ENCODE measurements around the gene CYB561.

The CYB561 gene

DNA sequence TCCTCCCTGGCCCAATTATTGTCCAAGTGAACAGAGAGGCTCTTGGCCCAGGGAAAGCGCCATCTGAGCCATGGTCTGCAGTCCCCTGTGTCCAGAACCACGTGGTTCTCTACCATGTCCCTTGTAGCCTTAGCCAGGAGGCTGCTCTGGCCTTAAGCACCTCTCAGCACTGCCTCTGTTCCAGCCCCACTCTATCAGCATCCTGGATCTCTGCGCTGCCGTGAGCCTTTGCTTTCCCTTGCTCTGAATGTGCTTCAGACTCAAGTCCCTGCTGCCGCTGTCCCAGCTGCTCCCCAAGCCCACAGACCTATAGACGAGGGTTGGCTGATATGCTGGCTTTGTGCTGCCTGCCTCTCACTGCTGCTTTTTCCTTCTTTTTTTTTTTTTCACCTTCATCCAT is 33.9 kb downstream of the CYB561 start:
- DNase-seq (ENCODE audit: low spot score), result no peak

GRCh38 chr17:63407741-63408330 is 38.3 kb downstream of the CYB561 start:
- no peak for DNase-seq (ENCODE audit: low spot score)

DNA sequence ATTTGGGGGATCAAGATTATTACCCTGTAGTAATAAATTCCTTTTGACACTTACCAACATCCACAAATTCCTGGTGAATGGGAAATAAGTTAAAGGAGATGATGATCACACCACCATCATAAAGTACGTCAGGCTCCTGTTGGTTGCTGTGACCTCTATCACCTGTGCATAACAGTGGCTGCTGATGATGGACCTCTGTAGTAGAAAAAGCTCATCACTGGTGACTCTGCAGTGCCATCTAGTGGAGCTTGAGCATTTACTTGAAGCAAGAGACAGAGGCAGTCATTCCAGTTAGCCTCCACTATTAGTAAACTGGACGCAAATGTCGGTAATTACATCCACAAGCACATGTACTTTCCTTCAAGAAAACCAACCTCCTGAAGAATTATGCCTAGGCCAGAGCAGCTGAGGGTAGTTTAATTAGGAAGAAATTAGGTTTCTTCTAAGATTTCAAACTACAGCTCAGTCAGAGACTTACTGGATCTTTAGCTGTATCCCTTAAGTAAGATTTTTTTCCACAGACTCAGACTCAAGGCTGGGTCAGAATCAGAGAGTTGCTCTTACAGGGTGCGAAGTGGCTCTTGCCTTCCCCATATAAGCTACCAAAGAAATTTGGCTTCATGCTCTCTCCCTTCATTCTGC is 39.3 kb downstream of the CYB561 start:
- DNase-seq (ENCODE audit: low spot score), result peak; percentile 78

- no peak for DNase-seq (ENCODE audit: low spot score)
Measured at GRCh38 chr17:63405741-63406261, 40.3 kb downstream of the CYB561 start.

DNA sequence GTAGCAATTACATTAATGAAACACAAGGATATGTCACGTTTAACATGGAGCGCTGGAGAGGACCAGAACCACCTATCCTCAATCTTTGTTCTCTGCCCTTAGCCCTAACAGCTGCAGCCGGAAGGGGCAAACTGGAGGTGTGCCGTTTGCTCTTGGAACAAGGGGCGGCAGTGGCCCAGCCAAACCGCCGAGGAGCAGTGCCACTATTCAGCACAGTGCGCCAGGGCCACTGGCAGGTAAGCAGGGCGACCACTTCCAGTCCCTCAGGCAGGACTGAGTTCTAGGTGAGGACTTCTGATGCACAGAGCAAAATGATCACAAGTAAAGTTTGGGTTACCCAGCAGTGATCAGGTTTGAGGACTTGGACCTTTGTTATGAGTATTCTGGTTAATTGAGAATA is 41.1 kb downstream of the CYB561 start:
- DNase-seq (ENCODE audit: low spot score), result no peak

- no peak for DNase-seq (ENCODE audit: low spot score)
Measured at GRCh38 chr17:63402431-63403212, 43.5 kb downstream of the CYB561 start.

- no peak for DNase-seq (ENCODE audit: low spot score)
Measured at GRCh38 chr17:63399856-63400255, 46.2 kb downstream of the CYB561 start.

DNA sequence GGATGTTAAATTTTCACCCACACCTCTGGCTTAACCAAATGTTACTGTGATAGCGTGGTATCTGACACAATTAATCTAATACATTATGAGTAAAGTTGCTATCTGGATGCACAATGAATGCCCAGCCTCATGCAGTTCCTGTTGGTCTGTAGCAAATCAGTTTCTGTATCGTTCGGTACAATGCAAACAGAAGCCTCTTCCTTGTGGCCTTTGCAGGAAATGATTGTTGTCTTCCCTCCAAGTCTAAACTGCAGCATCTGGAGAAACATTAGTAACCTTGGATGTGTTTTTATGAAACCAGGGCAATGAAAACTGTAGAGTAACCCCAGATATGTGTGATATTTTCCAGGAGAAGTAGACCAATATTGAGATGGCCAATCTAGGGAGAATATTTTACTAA is 46.8 kb downstream of the CYB561 start:
- DNase-seq (ENCODE audit: low spot score), result no peak

- no peak for DNase-seq (ENCODE audit: low spot score)
Measured at GRCh38 chr17:63398680-63399079, 47.4 kb downstream of the CYB561 start.

DNA sequence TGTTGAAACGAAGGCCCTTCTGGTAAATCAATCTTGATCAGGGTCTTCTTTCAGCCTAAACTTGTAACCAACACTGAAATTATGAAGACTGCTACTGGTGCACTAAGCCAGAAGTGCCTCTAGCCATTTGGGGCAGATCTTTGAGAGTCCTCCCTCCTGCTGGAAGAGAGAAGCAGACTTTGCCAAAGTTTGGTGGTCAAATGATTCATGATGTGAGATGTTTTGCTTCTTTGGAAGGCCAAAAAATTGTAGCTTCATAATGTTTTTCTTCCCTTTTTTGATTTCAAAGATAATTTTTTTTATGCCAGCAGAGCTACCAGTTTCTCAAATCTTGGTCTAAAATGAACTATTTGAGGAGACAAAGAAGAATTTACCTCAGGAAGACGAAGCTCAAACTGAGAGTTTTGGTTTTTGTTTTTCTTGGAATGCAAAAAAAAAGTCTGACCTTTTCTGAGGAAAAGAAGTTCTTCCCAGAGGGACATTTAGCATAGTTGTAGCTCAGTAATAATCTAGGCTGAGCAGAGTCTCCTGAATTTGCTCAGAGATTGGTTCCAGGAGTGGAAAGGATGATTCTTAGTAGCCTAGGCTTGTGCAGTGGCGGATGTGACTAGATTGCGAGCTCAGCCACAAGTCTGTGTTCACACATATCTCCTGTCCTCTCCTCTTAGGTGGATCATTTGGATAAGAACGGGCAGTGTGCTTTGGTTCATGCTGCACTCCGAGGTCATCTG is 50.9 kb downstream of the CYB561 start:
- DNase-seq (ENCODE audit: low spot score), result no peak

DNA sequence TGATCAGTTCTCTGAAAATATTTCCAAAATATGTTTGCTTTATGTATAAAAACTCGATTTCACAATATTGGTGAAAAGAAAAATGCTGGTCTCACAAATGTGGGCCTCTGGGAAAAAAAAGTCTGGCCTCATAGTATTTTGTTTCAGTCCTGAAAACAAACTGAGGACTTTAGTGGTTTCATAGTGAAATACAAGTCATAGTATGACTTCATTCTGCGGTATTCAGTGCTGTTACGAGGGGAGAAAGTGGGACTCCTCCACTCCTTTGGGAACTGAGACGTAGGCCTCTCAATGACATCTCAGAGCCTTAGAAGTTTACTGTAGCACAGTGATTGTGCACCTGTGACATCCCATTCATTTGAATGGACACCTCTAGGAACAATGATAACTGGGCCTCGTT is 56.0 kb downstream of the CYB561 start:
- DNase-seq (ENCODE audit: low spot score), result no peak

GRCh38 chr17:63387656-63388340 is 58.3 kb downstream of the CYB561 start:
- DNase-seq (ENCODE audit: low spot score), result no peak

DNA sequence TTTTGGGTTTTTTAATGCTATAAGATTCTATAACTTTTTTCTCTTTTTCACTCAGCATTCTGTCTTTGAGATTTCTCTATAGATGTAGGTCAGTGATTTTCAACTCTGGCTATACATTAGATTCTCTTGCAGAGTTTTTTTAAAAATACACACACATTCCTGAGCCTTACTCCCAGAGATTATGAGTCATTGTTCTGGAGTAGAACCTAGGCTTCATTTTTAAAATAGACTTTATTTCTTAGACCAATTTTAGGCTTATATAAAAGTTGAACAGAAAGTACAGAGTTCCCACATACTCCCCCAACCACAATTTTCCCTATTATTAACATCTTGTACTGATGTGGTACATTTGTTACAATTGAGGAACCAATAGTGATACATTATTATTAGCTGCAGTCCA is 63.3 kb downstream of the CYB561 start:
- no peak for DNase-seq (ENCODE audit: low spot score)

Measured in ecto neural progenitor cell (in vitro differentiated cells).